ENCODE data around the gene NEK9. TPM values are rescaled to one million over a fixed set of nuclear protein-coding genes. Genes with fewer than 3 reads are reported as not detected.

The NEK9 gene
- total RNA-seq, 6 donors from 2014 or later, result 37.5 to 96.4 (median 78.9) TPM

- 93 to 94% methylated on average over 3 of the region's 3 CpGs for WGBS, 2 donors
- H3K36me3 ChIP-seq, result peaks cover 51 to 98% (median 65%) of the 10 kb centered on the region in 4 donors
- H3K27ac ChIP-seq, result no peak overlapping the region
- TF ChIP-seq, protein P1, sequence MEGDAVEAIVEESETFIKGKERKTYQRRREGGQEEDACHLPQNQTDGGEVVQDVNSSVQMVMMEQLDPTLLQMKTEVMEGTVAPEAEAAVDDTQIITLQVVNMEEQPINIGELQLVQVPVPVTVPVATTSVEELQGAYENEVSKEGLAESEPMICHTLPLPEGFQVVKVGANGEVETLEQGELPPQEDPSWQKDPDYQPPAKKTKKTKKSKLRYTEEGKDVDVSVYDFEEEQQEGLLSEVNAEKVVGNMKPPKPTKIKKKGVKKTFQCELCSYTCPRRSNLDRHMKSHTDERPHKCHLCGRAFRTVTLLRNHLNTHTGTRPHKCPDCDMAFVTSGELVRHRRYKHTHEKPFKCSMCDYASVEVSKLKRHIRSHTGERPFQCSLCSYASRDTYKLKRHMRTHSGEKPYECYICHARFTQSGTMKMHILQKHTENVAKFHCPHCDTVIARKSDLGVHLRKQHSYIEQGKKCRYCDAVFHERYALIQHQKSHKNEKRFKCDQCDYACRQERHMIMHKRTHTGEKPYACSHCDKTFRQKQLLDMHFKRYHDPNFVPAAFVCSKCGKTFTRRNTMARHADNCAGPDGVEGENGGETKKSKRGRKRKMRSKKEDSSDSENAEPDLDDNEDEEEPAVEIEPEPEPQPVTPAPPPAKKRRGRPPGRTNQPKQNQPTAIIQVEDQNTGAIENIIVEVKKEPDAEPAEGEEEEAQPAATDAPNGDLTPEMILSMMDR (IDR thresholded peaks at IDR 0.05), result no peak
- no peak for TF ChIP-seq EP300 (IDR thresholded peaks at IDR 0.05)
- no peak for TF ChIP-seq POLR2A (IDR thresholded peaks at IDR 0.05)
- TF ChIP-seq POLR2AphosphoS5 (IDR thresholded peaks at IDR 0.05), result no peak
- no peaks in the 10 kb centered on the region for H3K9me3 ChIP-seq
- H3K4me1 ChIP-seq, result no peaks in the 10 kb centered on the region
- no peak overlapping the region for H3K4me3 ChIP-seq
- DNase-seq (no peak), ATAC-seq (ENCODE audit: low FRiP score in 2 of 2) (no peak)
- no peaks in the 10 kb centered on the region for H3K27me3 ChIP-seq
Observed at GRCh38 chr14:75090353-75090752, 36.5 kb downstream of the NEK9 start.

DNA sequence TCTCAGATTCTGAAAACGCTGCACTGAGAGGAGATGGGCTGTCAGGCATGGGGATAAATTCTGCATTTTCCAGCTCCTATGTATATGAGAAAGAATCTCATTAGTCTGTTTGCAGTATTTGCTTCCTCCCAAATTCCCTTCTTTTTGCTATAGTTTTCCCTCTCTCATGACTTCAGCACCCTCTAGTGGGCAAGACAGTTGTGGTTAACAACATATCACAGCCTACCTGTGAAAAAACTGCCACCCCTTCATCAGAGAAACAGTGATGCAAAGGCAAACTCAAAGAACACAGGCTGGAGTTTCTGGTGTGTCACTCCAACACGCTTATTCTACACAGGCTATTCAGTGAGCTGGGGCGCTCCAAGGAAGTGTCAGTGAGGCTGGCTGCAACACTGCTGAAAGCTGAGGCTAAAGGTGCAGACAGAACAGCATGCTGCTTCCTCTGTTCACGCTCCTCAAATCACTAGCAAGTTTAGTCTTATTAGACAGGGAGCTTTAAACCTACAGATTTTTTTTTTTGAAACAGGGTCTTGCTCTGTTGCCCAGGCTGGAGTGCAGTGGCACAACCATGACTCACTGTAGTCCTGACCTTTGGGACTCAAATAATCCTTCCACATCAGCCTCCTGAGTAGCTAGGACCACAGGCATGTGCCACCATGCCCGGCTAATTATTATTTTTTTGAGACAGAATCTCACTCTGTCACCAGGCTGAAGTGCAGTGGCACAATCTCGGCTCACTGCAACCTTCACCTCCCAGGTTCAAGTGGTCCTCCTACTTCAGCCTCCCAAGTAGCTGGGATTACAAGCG lies 38.1 kb downstream of the NEK9 start:
- WGBS, 2 donors, result 80% methylated on average over 7 of the region's 7 CpGs
- Histone ChIP-seq H3K27me3 (no peaks in the 10 kb centered on the region), H3K9me3 (no peaks in the 10 kb centered on the region), H3K4me3 (no peak overlapping the region), H3K36me3 (peaks cover 42 to 98% (median 67%) of the 10 kb centered on the region in 4 donors), H3K27ac (no peak overlapping the region), H3K4me1 (no peaks in the 10 kb centered on the region)
- TF ChIP-seq, protein P1 (IDR thresholded peaks at IDR 0.05), result peak; percentile 44 to 84 (median 62)
- TF ChIP-seq POLR2A (IDR thresholded peaks at IDR 0.05), result no peak
- DNase-seq (no peak), ATAC-seq (ENCODE audit: low FRiP score in 2 of 2) (peak; percentile 69 to 78)

DNA sequence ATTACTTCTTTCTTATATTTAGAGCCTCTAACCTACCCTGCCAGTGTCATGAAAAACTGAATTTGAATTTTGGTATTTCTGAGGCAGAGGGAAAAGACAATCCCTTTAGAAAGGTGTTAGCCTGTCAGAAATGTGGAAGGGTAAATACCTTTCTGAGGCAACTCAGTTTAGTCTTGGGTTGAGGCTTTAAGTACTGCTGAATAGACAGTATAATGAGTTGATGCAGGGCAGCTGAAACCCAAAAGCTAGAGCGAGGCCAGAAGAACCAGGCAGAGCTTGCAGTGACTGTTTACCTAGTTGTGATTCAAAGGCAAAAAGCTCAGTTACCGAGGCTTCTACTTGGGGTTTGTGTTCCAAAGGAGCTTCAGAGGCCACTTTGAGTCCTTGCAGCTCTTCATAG lies 38.7 kb downstream of the NEK9 start:
- Histone ChIP-seq H3K4me1 (no peaks in the 10 kb centered on the region), H3K27ac (no peak overlapping the region), H3K4me3 (no peak overlapping the region), H3K27me3 (no peaks in the 10 kb centered on the region), H3K36me3 (peaks cover 39 to 97% (median 66%) of the 10 kb centered on the region in 4 donors), H3K9me3 (no peaks in the 10 kb centered on the region)
- WGBS, 2 donors, result 80 to 91% methylated on average over 2 of the region's 2 CpGs
- TF ChIP-seq POLR2A (IDR thresholded peaks at IDR 0.05) (no peak), POLR2AphosphoS5 (IDR thresholded peaks at IDR 0.05) (no peak), EP300 (IDR thresholded peaks at IDR 0.05) (no peak)
- ATAC-seq (ENCODE audit: low FRiP score in 2 of 2), result no peak
- DNase-seq, result no peak

- no peak for ATAC-seq (ENCODE audit: low FRiP score in 2 of 2)
- Histone ChIP-seq H3K27ac (no peak overlapping the region), H3K4me1 (no peaks in the 10 kb centered on the region), H3K9me3 (no peaks in the 10 kb centered on the region), H3K36me3 (peaks cover 27 to 80% (median 57%) of the 10 kb centered on the region in 4 donors), H3K27me3 (no peaks in the 10 kb centered on the region), H3K4me3 (no peak overlapping the region)
- DNase-seq, result no peak
- TF ChIP-seq, protein P1 (IDR thresholded peaks at IDR 0.05), result peak in 2 of 6 experiments; percentile 9 to 16
- TF ChIP-seq POLR2AphosphoS5 (IDR thresholded peaks at IDR 0.05) (no peak), POLR2A (IDR thresholded peaks at IDR 0.05) (no peak)
- 73 to 80% methylated on average over 5 of the region's 5 CpGs for WGBS, 2 donors
Observed at GRCh38 chr14:75084513-75084912, 42.3 kb downstream of the NEK9 start.

DNA sequence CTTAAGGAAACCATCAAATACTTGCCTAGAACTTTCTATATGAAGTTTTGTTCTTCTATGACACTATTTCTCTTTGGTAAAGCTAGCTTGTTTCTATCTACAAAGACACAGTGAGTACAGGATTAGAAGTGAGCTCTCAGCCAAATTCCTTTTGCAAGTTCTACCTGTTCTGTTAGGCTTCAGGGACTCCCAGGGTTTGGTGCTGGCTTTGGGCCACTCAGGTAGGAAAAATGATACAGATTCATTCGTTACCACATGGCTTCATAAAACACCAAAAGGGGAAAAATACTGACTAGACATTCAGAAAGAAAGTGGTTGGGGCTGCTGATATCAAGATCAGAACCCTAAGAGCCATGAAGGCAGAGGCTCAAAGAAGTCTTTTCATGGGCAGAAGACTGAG lies 43.6 kb downstream of the NEK9 start:
- Histone ChIP-seq H3K36me3 (peaks cover 26 to 69% (median 53%) of the 10 kb centered on the region in 4 donors), H3K27me3 (no peaks in the 10 kb centered on the region), H3K27ac (peak overlapping the region in 1 of 4 donors; percentile 14), H3K4me1 (no peaks in the 10 kb centered on the region), H3K4me3 (no peak overlapping the region), H3K9me3 (no peaks in the 10 kb centered on the region)
- DNase-seq, result no peak
- no peak for ATAC-seq (ENCODE audit: low FRiP score in 2 of 2)
- 91 to 100% methylated on average over 1 of the region's 1 CpG for WGBS, 2 donors
- TF ChIP-seq, protein P1 (IDR thresholded peaks at IDR 0.05), result no peak
- no peak for TF ChIP-seq POLR2AphosphoS5 (IDR thresholded peaks at IDR 0.05)
- no peak for TF ChIP-seq POLR2A (IDR thresholded peaks at IDR 0.05)
- no peak for TF ChIP-seq EP300 (IDR thresholded peaks at IDR 0.05)

Data from upper lobe of left lung (tissue), 6 donors.